Measurements from ENCODE around the gene RAD51D. TPM values are rescaled to one million over a fixed set of nuclear protein-coding genes. Genes with fewer than 3 reads are reported as not detected.
A peak's percentile ranks its signal among the peaks of the same experiment; 100 is the strongest.

RAD51D gene
- polyA plus RNA-seq, 2 of the 4 experiments (the other 2 are of a cell fraction): 18.4 to 23.8 TPM

- no peak for TF ChIP-seq CTCF (IDR thresholded peaks at IDR 0.05)
These were observed 32.6 kb downstream of the RAD51D start (continued) for GRCh38 chr17:35086931-35087573.

- peak overlapping the region; percentile 88 to 96 for H3K27ac ChIP-seq
- TF ChIP-seq HES2 (IDR thresholded peaks at IDR 0.05): no peak
- TF ChIP-seq BCL3 (IDR thresholded peaks at IDR 0.05): no peak
- no peak for TF ChIP-seq NFE2L2 (conservative IDR thresholded peaks at IDR 0.05; ENCODE audit: low read length)
- TF ChIP-seq RAD21 (conservative IDR thresholded peaks at IDR 0.05 in 1 of 2, IDR thresholded peaks at IDR 0.05 in 1 of 2): no peak
- TF ChIP-seq EHMT2 (IDR thresholded peaks at IDR 0.05; ENCODE audit: low read depth): no peak
- TF ChIP-seq HMGXB4 (CRISPR knock-in tag; IDR thresholded peaks at IDR 0.05; ENCODE audit: borderline replicate concordance): no peak
- no peak for TF ChIP-seq ESRRA (IDR thresholded peaks at IDR 0.05; ENCODE audit: borderline replicate concordance, low read length)
- no peak for TF ChIP-seq MYC (IDR thresholded peaks at IDR 0.05; ENCODE audit: borderline replicate concordance, low read length)
- no peak for TF ChIP-seq ZSCAN20 (CRISPR knock-in tag; IDR thresholded peaks at IDR 0.05)
- no peak for TF ChIP-seq ZC3H11A (IDR thresholded peaks at IDR 0.05)
- no peak for TF ChIP-seq TFCP2L1 (CRISPR knock-in tag; IDR thresholded peaks at IDR 0.05)
- TF ChIP-seq BHLHE40 (IDR thresholded peaks at IDR 0.05; ENCODE audit: low read depth, low read length): no peak
- no peak for TF ChIP-seq FOSL2 (IDR thresholded peaks at IDR 0.05)
- no peak for TF ChIP-seq FOSL2 (CRISPR knock-in tag; IDR thresholded peaks at IDR 0.05)
- no peak for TF ChIP-seq NR3C1 (IDR thresholded peaks at IDR 0.05)
- no peak for TF ChIP-seq CBX8 (IDR thresholded peaks at IDR 0.05)
- no peak for TF ChIP-seq ZFP36 (IDR thresholded peaks at IDR 0.05; ENCODE audit: borderline replicate concordance, partially characterized antibody)
- ATAC-seq (no peak), FAIRE-seq (no peak), DNase-seq (ENCODE audit: low read depth in 1 of 2, low spot score in 1 of 2) (no peak)
- H3K4me1 ChIP-seq: peaks cover 71% of the 10 kb centered on the region
- ChIA-PET POLR2A (interaction anchor here (0.6 to 2.6 kb wide), 3 partner anchors 8 to 82 kb away, joined by 3 to 21 read pairs (median 4); partner anchors contain the start of gene RFFL), CTCF (interaction anchor here (0.8 to 2.8 kb wide), 13 partner anchors 11 to 718 kb away, joined by 3 to 17 read pairs (median 4); partner anchors contain the start of genes RAD51D and RFFL)
- H3K4me2 ChIP-seq: peak overlapping the region; percentile 90
- no peaks in the 10 kb centered on the region for H3K9me3 ChIP-seq
- H3K4me3 ChIP-seq: no peak overlapping the region
- WGBS (ENCODE audit: missing lambda C conversion rate): 90% methylated on average over 8 of the region's 8 CpGs
These were observed 33.5 kb downstream of the RAD51D start for GRCh38 chr17:35086164-35086563.

- no peaks in the 10 kb centered on the region for H3K9me3 ChIP-seq
- DNase-seq (ENCODE audit: low read depth in 1 of 2, low spot score in 1 of 2) (peak; percentile 71 to 90), FAIRE-seq (peak; percentile 56), ATAC-seq (peak in 1 of 2 experiments; percentile 27; a peak in 3 of 6 replicates)
- peak overlapping the region; percentile 90 for H3K4me2 ChIP-seq
- H3K4me3 ChIP-seq: peak overlapping the region; percentile 20; the same call in 1 of the 3 replicates
- peak overlapping the region; percentile 88 to 96 for H3K27ac ChIP-seq
- WGBS (ENCODE audit: missing lambda C conversion rate): 3% methylated on average over 2 of the region's 2 CpGs
- ChIA-PET POLR2A (interaction anchor here (2.6 kb wide), 1 partner anchor 21 kb away, joined by 21 read pairs; the partner anchor contains the start of gene RFFL), CTCF (interaction anchor here (0.8 to 2.8 kb wide), 12 partner anchors 9 to 86 kb away, joined by 3 to 8 read pairs (median 4); partner anchors contain the start of gene RFFL)
- peaks cover 82% of the 10 kb centered on the region for H3K4me1 ChIP-seq
- TF ChIP-seq FOSB (CRISPR knock-in tag; IDR thresholded peaks at IDR 0.05) (no peak), JUNB (IDR thresholded peaks at IDR 0.05) (peak; percentile 81), JUN (IDR thresholded peaks at IDR 0.05) (0 out of 5 replicates have a peak, but pooled peaks of 1 of the 2 experiments have one; percentile 29), RNF2 (IDR thresholded peaks at IDR 0.05; ENCODE audit: borderline replicate concordance, low read depth) (no peak), FOSL2 (IDR thresholded peaks at IDR 0.05) (peak; percentile 73), FOSL2 (CRISPR knock-in tag; IDR thresholded peaks at IDR 0.05) (peak; percentile 85), MAX (IDR thresholded peaks at IDR 0.05) (peak; percentile 56), MAFK (IDR thresholded peaks at IDR 0.05; ENCODE audit: partially characterized antibody) (peak; percentile 94), GATA3 (IDR thresholded peaks at IDR 0.05; ENCODE audit: borderline replicate concordance) (peak; percentile 70; the same call in 1 of the 2 replicates), EP300 (IDR thresholded peaks at IDR 0.05) (peak in 1 of 2 experiments; percentile 29; a peak in 2 of 5 replicates), SREBF2 (IDR thresholded peaks at IDR 0.05) (no peak), NFE2L2 (conservative IDR thresholded peaks at IDR 0.05; ENCODE audit: low read length) (peak; percentile 60; the same call in 1 of the 2 replicates), EHF (CRISPR knock-in tag; IDR thresholded peaks at IDR 0.05) (0 out of 2 replicates have a peak, but pooled peaks have one; percentile 9), RAD21 (conservative IDR thresholded peaks at IDR 0.05 in 1 of 2, IDR thresholded peaks at IDR 0.05 in 1 of 2) (peak in 1 of 2 experiments; percentile 3; a peak in 1 of 5 replicates), BHLHE40 (IDR thresholded peaks at IDR 0.05; ENCODE audit: low read depth, low read length) (no peak)
These were observed 34.7 kb downstream of the RAD51D start for GRCh38 chr17:35084987-35085386.
